ENCODE results near the gene PTPRN2.

DNA sequence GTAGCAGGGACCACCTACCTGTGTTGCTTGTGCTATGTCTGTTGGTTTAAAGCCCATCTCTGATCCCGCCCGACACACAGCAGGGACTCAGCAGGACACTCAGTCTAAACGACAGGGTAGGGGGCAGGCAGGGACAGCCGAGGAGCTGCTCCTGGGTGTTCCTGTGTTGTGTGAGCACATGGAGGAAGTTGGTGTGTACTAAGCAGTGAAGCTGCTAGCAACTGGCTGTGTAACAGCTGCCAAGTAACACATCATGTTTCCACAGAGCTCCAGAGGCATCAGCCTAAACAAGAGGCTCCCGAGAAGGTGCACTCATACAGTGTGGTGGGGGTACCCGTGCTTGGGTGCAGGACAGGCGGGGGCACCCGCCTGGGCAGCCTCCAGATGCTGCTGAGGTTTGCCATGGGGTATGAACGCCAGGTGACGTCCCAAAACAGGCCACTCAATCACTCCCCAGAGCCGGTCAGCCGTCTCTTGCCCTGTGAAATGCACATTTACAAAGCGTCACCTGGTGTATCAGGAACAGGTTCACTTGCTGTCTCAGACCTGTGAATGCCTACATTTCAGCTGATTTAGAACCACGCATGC lies 59.6 kb downstream of the PTPRN2 start:
- no peak for TF ChIP-seq CTCF (conservative IDR thresholded peaks at IDR 0.05; ENCODE audit: low read depth, low read length)
- TF ChIP-seq EZH2 (IDR thresholded peaks at IDR 0.05; ENCODE audit: borderline replicate concordance, low read depth, low read length, poor library complexity, severe bottlenecking) = no peak

Measured in A673 (cell line).